ENCODE results near the gene NEGR1. TPM values are rescaled to one million over a fixed set of nuclear protein-coding genes. Genes with fewer than 3 reads are reported as not detected.

NEGR1 gene
- total and polyA plus RNA-seq, 11 donors, result 1.7 to 11.3 (median 6.8) TPM

GRCh38 chr1:71635568-71635967 lies 646.8 kb downstream of the NEGR1 start:
- DNase-seq (no peak), ATAC-seq (no peak)
- Histone ChIP-seq H3K4me1 (peaks cover 0 to 7% (median 0%) of the 10 kb centered on the region in 12 donors), H3K36me3 (no peaks in the 10 kb centered on the region), H3K27me3 (no peaks in the 10 kb centered on the region), H3K9me3 (peaks cover 0 to 11% (median 0%) of the 10 kb centered on the region in 12 donors), H3K4me3 (no peak overlapping the region), H3K27ac (no peak overlapping the region)
- 84 to 89% (median 86%) methylated on average over 2 of the region's 2 CpGs for WGBS, 4 donors
- TF ChIP-seq, protein P1, sequence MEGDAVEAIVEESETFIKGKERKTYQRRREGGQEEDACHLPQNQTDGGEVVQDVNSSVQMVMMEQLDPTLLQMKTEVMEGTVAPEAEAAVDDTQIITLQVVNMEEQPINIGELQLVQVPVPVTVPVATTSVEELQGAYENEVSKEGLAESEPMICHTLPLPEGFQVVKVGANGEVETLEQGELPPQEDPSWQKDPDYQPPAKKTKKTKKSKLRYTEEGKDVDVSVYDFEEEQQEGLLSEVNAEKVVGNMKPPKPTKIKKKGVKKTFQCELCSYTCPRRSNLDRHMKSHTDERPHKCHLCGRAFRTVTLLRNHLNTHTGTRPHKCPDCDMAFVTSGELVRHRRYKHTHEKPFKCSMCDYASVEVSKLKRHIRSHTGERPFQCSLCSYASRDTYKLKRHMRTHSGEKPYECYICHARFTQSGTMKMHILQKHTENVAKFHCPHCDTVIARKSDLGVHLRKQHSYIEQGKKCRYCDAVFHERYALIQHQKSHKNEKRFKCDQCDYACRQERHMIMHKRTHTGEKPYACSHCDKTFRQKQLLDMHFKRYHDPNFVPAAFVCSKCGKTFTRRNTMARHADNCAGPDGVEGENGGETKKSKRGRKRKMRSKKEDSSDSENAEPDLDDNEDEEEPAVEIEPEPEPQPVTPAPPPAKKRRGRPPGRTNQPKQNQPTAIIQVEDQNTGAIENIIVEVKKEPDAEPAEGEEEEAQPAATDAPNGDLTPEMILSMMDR (IDR thresholded peaks at IDR 0.05), result no peak
- no peak for TF ChIP-seq POLR2A (IDR thresholded peaks at IDR 0.05)
- intact Hi-C loops (cut with DNase I), result no loop called here

- H3K27me3 ChIP-seq, result no peaks in the 10 kb centered on the region
- intact Hi-C loops (cut with DNase I), result no loop called here
- H3K4me1 ChIP-seq, result peaks cover 0 to 5% (median 0%) of the 10 kb centered on the region in 12 donors
- no peaks in the 10 kb centered on the region for H3K36me3 ChIP-seq
- ATAC-seq (no peak), DNase-seq (no peak)
- no peak for TF ChIP-seq POLR2A (IDR thresholded peaks at IDR 0.05)
- TF ChIP-seq, protein P1 (IDR thresholded peaks at IDR 0.05), result no peak
- H3K9me3 ChIP-seq, result peaks cover 0 to 11% (median 0%) of the 10 kb centered on the region in 12 donors
- no peak overlapping the region for H3K4me3 ChIP-seq
- no peak overlapping the region for H3K27ac ChIP-seq
Observed at GRCh38 chr1:71634159-71634558, 648.2 kb downstream of the NEGR1 start.

- 89 to 95% (median 91%) methylated on average over 1 of the region's 1 CpG for WGBS, 4 donors
- no peak overlapping the region for H3K4me3 ChIP-seq
- TF ChIP-seq, protein P1 (IDR thresholded peaks at IDR 0.05), result no peak
- no peak for TF ChIP-seq POLR2A (IDR thresholded peaks at IDR 0.05)
Observed at GRCh38 chr1:71630073-71630472, 652.3 kb downstream of the NEGR1 start.

DNA sequence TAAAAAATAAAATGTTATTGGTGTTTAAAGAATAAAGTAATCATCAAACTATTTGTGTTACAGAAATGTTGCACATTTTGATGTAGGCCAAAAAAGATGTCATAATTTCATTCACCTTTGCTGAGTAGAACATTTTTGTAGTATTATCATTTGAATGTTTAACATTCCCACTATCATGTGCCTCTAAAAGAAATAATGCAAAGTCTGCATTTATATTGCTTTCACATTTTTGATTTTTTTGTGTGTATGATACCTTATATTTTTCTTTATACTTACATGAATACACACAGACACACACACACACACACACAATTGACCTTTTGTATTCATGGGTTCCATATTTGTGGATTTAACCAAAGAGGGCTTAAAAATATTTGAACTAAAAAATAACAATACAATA lies 657.3 kb downstream of the NEGR1 start:
- no peaks in the 10 kb centered on the region for H3K36me3 ChIP-seq
- TF ChIP-seq, protein P1 (IDR thresholded peaks at IDR 0.05), result no peak
- TF ChIP-seq POLR2A (IDR thresholded peaks at IDR 0.05), result no peak
- no peak overlapping the region for H3K4me3 ChIP-seq
- DNase-seq (no peak), ATAC-seq (no peak)
- no peaks in the 10 kb centered on the region for H3K27me3 ChIP-seq
- H3K27ac ChIP-seq, result no peak overlapping the region
- peaks cover 0 to 5% (median 0%) of the 10 kb centered on the region in 12 donors for H3K9me3 ChIP-seq
- H3K4me1 ChIP-seq, result no peaks in the 10 kb centered on the region
- intact Hi-C loops (cut with DNase I), result no loop called here

More at GRCh38 chr1:71630073-71630472, 652.3 kb downstream of the NEGR1 start:
- no peaks in the 10 kb centered on the region for H3K27me3 ChIP-seq
- H3K4me1 ChIP-seq, result no peaks in the 10 kb centered on the region
- H3K9me3 ChIP-seq, result peaks cover 0 to 5% (median 0%) of the 10 kb centered on the region in 12 donors
- intact Hi-C loops (cut with DNase I), result no loop called here
- no peaks in the 10 kb centered on the region for H3K36me3 ChIP-seq
- DNase-seq (no peak), ATAC-seq (no peak)
- no peak overlapping the region for H3K27ac ChIP-seq

Measured in heart left ventricle (tissue), 16 donors.